B cell (primary cell): ENCODE data around the gene CD6. TPM values are rescaled to one million over a fixed set of nuclear protein-coding genes. Genes with fewer than 3 reads are reported as not detected.

ENCODE experiments used
- ATAC-seq: fragments of 200-7000 bp; cut with Tn5 transposase; one replicate; pipeline ENCODE4 v1.10.0; 2021; ENCODE audit warnings: low read depth, mild to moderate bottlenecking, moderate number of reproducible peaks, moderate library complexity
- CTCF ChIA-PET: fragments of 350-600 bp; sonication (Branson Sonifier 250); formaldehyde crosslinking; loops from one replicate; lab custom pipeline; 2021; ENCODE audit warnings: antibody characterized with exemption, inconsistent platforms; lab: Charles Lee
- POLR2A ChIA-PET: fragments of 350-600 bp; sonication (Branson Sonifier 250); formaldehyde crosslinking; loops from one replicate; lab custom pipeline; 2021; ENCODE audit warnings: antibody characterized with exemption; lab: Charles Lee
- DNase-seq: peaks from one replicate; pipeline ENCODE4 v3.0.0; 2013
- H2AFZ ChIP-seq: 2 replicates; pipeline ENCODE4 v1.6.1; 2012; ENCODE audit warnings: mild to moderate bottlenecking, low read depth, low read length; ENCODE audit not compliant: insufficient read depth, poor library complexity, severe bottlenecking
- H3K27ac ChIP-seq, 2 donors: 1 replicate in 1 of 2; 2 replicates in 1 of 2; pipeline ENCODE4 v1.5.1; 2012 to 2013; ENCODE audit warnings: low read length in 2 of 2, mild to moderate bottlenecking in 2 of 2, moderate library complexity in 1 of 2
- H3K27me3 ChIP-seq, 4 experiments: fragments of 200-600 bp in 1 of 4; sonication (generic) in 1 of 4; replicated peaks in 1 of 4; 1 replicate in 2 of 4; 2 replicates in 2 of 4; pipeline versions ENCODE4 v1.6.1 to v1.7.0; 2013 to 2016; ENCODE audit warnings: low read length in 3 of 4, mild to moderate bottlenecking in 2 of 4, mixed read lengths in 1 of 4, moderate library complexity in 1 of 4; ENCODE audit not compliant: insufficient read depth in 4 of 4, control insufficient read depth in 3 of 4; ENCODE audit errors: control extremely low read depth in 1 of 4
- H3K36me3 ChIP-seq, 2 experiments: replicated peaks in 1 of 2; 1 replicate in 1 of 2; 2 replicates in 1 of 2; pipeline versions ENCODE4 v1.6.1 to v1.7.1; 2013; ENCODE audit warnings: low read length in 1 of 2; ENCODE audit not compliant: insufficient read depth in 2 of 2, control insufficient read depth in 1 of 2; ENCODE audit errors: control extremely low read depth in 1 of 2, extremely low read depth in 1 of 2
- H3K4me1 ChIP-seq, 2 donors: fragments of 200-600 bp in 1 of 2; sonication (generic) in 1 of 2; 1 replicate in 1 of 2; 2 replicates in 1 of 2; pipeline versions ENCODE4 v1.5.1 to v1.6.1; 2013 to 2017; ENCODE audit warnings: low read length in 2 of 2; ENCODE audit not compliant: control insufficient read depth in 2 of 2, insufficient read depth in 2 of 2
- H3K4me2 ChIP-seq: replicated peaks from 2 replicates; pipeline ENCODE3; 2012; ENCODE audit warnings: mild to moderate bottlenecking, low read depth, low read length; ENCODE audit not compliant: poor library complexity, severe bottlenecking
- H3K4me3 ChIP-seq, 5 experiments: fragments of 200-600 bp in 1 of 5; sonication (generic) in 1 of 5; 1 replicate in 3 of 5; 2 replicates in 2 of 5; pipeline versions ENCODE4 v1.5.1 to v1.7.0; 2011 to 2016; ENCODE audit warnings: low read length in 4 of 5, mild to moderate bottlenecking in 4 of 5, low read depth in 2 of 5, control low read depth in 1 of 5, moderate library complexity in 1 of 5; ENCODE audit not compliant: insufficient read depth in 1 of 5; ENCODE audit errors: control extremely low read depth in 1 of 5, extremely low read depth in 1 of 5
- H3K79me2 ChIP-seq: fragments of 200-600 bp; sonication (generic); one replicate; pipeline ENCODE4 v1.6.0; 2016; ENCODE audit warnings: low read length; ENCODE audit not compliant: control insufficient read depth, insufficient read depth
- H3K9ac ChIP-seq: fragments of 200-600 bp; sonication (generic); 2 replicates; pipeline ENCODE4 v1.6.1; 2017; ENCODE audit warnings: mild to moderate bottlenecking, low read length, moderate library complexity
- H3K9me3 ChIP-seq, 3 donors: one replicate each; pipeline versions ENCODE4 v1.6.1 to v1.7.1; 2013; ENCODE audit warnings: low read length in 2 of 3; ENCODE audit not compliant: control insufficient read depth in 2 of 3, insufficient read depth in 1 of 3; ENCODE audit errors: control extremely low read depth in 1 of 3
- H4K20me1 ChIP-seq: 2 replicates; pipeline ENCODE4 v1.6.0; 2012; ENCODE audit warnings: mild to moderate bottlenecking, low read length; ENCODE audit not compliant: insufficient read depth, control insufficient read depth, poor library complexity, severe bottlenecking
- H3K27ac Mint-ChIP-seq: one replicate; pipeline ENCODE4 v1.8.0; 2021; ENCODE audit warnings: mixed read lengths
- H3K27me3 Mint-ChIP-seq: one replicate; pipeline ENCODE4 v1.8.0; 2021; ENCODE audit warnings: mixed read lengths
- H3K4me1 Mint-ChIP-seq: one replicate; pipeline ENCODE4 v1.8.0; 2021; ENCODE audit warnings: mixed read lengths
- H3K4me3 Mint-ChIP-seq: one replicate; pipeline ENCODE4 v1.8.0; 2021; ENCODE audit warnings: mixed read lengths
- H3K9me3 Mint-ChIP-seq: one replicate; pipeline ENCODE4 v1.8.0; 2022; ENCODE audit warnings: mixed read lengths; ENCODE audit not compliant: insufficient read depth
- CTCF ChIP-seq: fragments of 200-600 bp; IDR thresholded peaks from one replicate; pipeline ENCODE4 v1.8.0; 2022; ENCODE audit warnings: antibody characterized with exemption, mild to moderate bottlenecking
- EZH2 ChIP-seq: IDR thresholded peaks from 2 replicates; pipeline ENCODE4 v1.6.1; 2012; ENCODE audit warnings: borderline replicate concordance, low read depth, mild to moderate bottlenecking, moderate library complexity, low read length; ENCODE audit not compliant: insufficient read depth, poor library complexity, severe bottlenecking
- WGBS: methylation state at CpG from one replicate; pipeline ENCODE4 v1.1.5; 2013; ENCODE audit warnings: missing lambda C conversion rate; ENCODE audit not compliant: insufficient coverage; 5-methylcytosine and 5-hydroxymethylcytosine counted together
- intact Hi-C: fragments of 100-400 bp; cut with micrococcal nuclease; formaldehyde crosslinking; loops from one replicate; pipeline ENCODE4 v1.10.0; 2022
- polyA plus RNA-seq: library from polyadenylated mRNA; depleted of rRNA; stranded (reverse); fragments of >200 nt; gene quantifications from 2 replicates; pipeline ENCODE4 v1.2.3, GENCODE V29; 2012
- total RNA-seq, 2 donors: library from RNA; stranded (reverse); fragments of 120-200 nt in 1 of 2; gene quantifications; 1 replicate in 1 of 2; 2 replicates in 1 of 2; pipeline versions ENCODE4 v1.2.3 to v1.2.4, GENCODE V29; 2013 to 2022

CD6 gene
- total and polyA plus RNA-seq, 2 donors (not counting 1 experiment from before 2014, with no cell fraction given) = 9.3 to 13.6 TPM

- Mint-ChIP-seq H3K27me3 (no peaks in the 10 kb centered on the region), H3K9me3 (no peaks in the 10 kb centered on the region), H3K4me1 (peaks cover 13% of the 10 kb centered on the region), H3K27ac (no peak overlapping the region), H3K4me3 (no peak overlapping the region)
- CTCF ChIA-PET = interaction anchor here (1.2 to 1.3 kb wide), 2 partner anchors 20 to 63 kb away, joined by 3 read pairs; no protein-coding TSS in a partner anchor
- intact Hi-C loops = no loop called here
- ATAC-seq = no peak
- no peaks in the 10 kb centered on the region for H3K9me3 ChIP-seq
- no peak overlapping the region for H3K9ac ChIP-seq
- TF ChIP-seq EZH2 (no peak), CTCF (no peak)
- H3K27me3 ChIP-seq = no peaks in the 10 kb centered on the region
- no peaks in the 10 kb centered on the region for H4K20me1 ChIP-seq
- 100% methylated on average over 2 of the region's 2 CpGs for WGBS
- H3K36me3 ChIP-seq = no peaks in the 10 kb centered on the region
- peaks cover 12 to 14% of the 10 kb centered on the region in 2 donors for H3K4me1 ChIP-seq
- POLR2A ChIA-PET = interaction anchor here (0.7 kb wide), 1 partner anchor 24 kb away, joined by 8 read pairs; no protein-coding TSS in a partner anchor
- no peaks in the 10 kb centered on the region for H3K79me2 ChIP-seq
- H2AFZ ChIP-seq = no peak overlapping the region
- no peak overlapping the region for H3K4me2 ChIP-seq
- no peak for DNase-seq
- no peak overlapping the region for H3K4me3 ChIP-seq
- no peak overlapping the region for H3K27ac ChIP-seq
Measured at GRCh38 chr11:61032824-61033223, 61.3 kb downstream of the CD6 start.

GRCh38 chr11:61033417-61033816 is 61.9 kb downstream of the CD6 start:
- Histone ChIP-seq H4K20me1 (no peaks in the 10 kb centered on the region), H3K4me3 (no peak overlapping the region), H3K9me3 (no peaks in the 10 kb centered on the region), H3K9ac (no peak overlapping the region), H3K36me3 (no peaks in the 10 kb centered on the region), H3K79me2 (no peaks in the 10 kb centered on the region), H3K4me1 (peaks cover 6 to 8% of the 10 kb centered on the region in 2 donors), H3K4me2 (no peak overlapping the region), H3K27me3 (no peaks in the 10 kb centered on the region), H2AFZ (no peak overlapping the region), H3K27ac (no peak overlapping the region)
- intact Hi-C loops = no loop called here
- peaks cover 7% of the 10 kb centered on the region for H3K4me1 Mint-ChIP-seq
- DNase-seq (no peak), ATAC-seq (no peak)
- H3K27ac Mint-ChIP-seq = no peak overlapping the region
- WGBS = 93% methylated on average over 2 of the region's 4 CpGs
- TF ChIP-seq EZH2 (no peak), CTCF (no peak)
- H3K4me3 Mint-ChIP-seq = no peak overlapping the region
- ChIA-PET POLR2A (interaction anchor here (0.7 kb wide), 1 partner anchor 25 kb away, joined by 8 read pairs; no protein-coding TSS in a partner anchor), CTCF (no interaction called here)
- no peaks in the 10 kb centered on the region for H3K27me3 Mint-ChIP-seq
- no peaks in the 10 kb centered on the region for H3K9me3 Mint-ChIP-seq
